ENCODE data around the gene ARRB1. TPM values are rescaled to one million over a fixed set of nuclear protein-coding genes. Genes with fewer than 3 reads are reported as not detected.

Gene ARRB1
- total RNA-seq, 1 donor from 2014 or later, result 13.2 TPM

GRCh38 chr11:75269896-75270295 lies 81.6 kb downstream of the ARRB1 start:
- DNase-seq (ENCODE audit: extremely low spot score, unreplicated experiment), result no peak
- H3K9me3 Mint-ChIP-seq (ENCODE audit: unreplicated experiment), result no peaks in the 10 kb centered on the region

GRCh38 chr11:75269367-75269660 lies 82.1 kb downstream of the ARRB1 start:
- no peaks in the 10 kb centered on the region for H3K27me3 Mint-ChIP-seq (ENCODE audit: unreplicated experiment)
- H3K27ac Mint-ChIP-seq (ENCODE audit: unreplicated experiment), result no peak overlapping the region
- DNase-seq (ENCODE audit: extremely low spot score, unreplicated experiment), result no peak
- H3K4me1 Mint-ChIP-seq (ENCODE audit: unreplicated experiment), result no peaks in the 10 kb centered on the region
- H3K36me3 Mint-ChIP-seq (ENCODE audit: unreplicated experiment), result peaks cover 3% of the 10 kb centered on the region
- no peaks in the 10 kb centered on the region for H3K9me3 Mint-ChIP-seq (ENCODE audit: unreplicated experiment)
- H3K4me3 Mint-ChIP-seq (ENCODE audit: unreplicated experiment), result no peak overlapping the region
- no peak for TF ChIP-seq CTCF (IDR thresholded peaks at IDR 0.05)

More at GRCh38 chr11:75269896-75270295, 81.6 kb downstream of the ARRB1 start:
- Mint-ChIP-seq H3K4me3 (ENCODE audit: unreplicated experiment) (no peak overlapping the region), H3K27ac (ENCODE audit: unreplicated experiment) (no peak overlapping the region), H3K4me1 (ENCODE audit: unreplicated experiment) (no peaks in the 10 kb centered on the region), H3K27me3 (ENCODE audit: unreplicated experiment) (no peaks in the 10 kb centered on the region), H3K36me3 (ENCODE audit: unreplicated experiment) (peaks cover 3% of the 10 kb centered on the region)
- TF ChIP-seq CTCF (IDR thresholded peaks at IDR 0.05), result no peak

- H3K4me1 Mint-ChIP-seq (ENCODE audit: unreplicated experiment), result no peaks in the 10 kb centered on the region
- TF ChIP-seq CTCF (IDR thresholded peaks at IDR 0.05), result no peak
- DNase-seq (ENCODE audit: extremely low spot score, unreplicated experiment), result no peak
- H3K27ac Mint-ChIP-seq (ENCODE audit: unreplicated experiment), result no peak overlapping the region
- H3K36me3 Mint-ChIP-seq (ENCODE audit: unreplicated experiment), result peaks cover 3% of the 10 kb centered on the region
- H3K27me3 Mint-ChIP-seq (ENCODE audit: unreplicated experiment), result no peaks in the 10 kb centered on the region
- H3K9me3 Mint-ChIP-seq (ENCODE audit: unreplicated experiment), result no peaks in the 10 kb centered on the region
- H3K4me3 Mint-ChIP-seq (ENCODE audit: unreplicated experiment), result no peak overlapping the region
Measured at GRCh38 chr11:75268626-75269366, 82.7 kb downstream of the ARRB1 start.

- H3K36me3 Mint-ChIP-seq (ENCODE audit: unreplicated experiment), result peaks cover 3% of the 10 kb centered on the region
- no peaks in the 10 kb centered on the region for H3K27me3 Mint-ChIP-seq (ENCODE audit: unreplicated experiment)
- no peak overlapping the region for H3K4me3 Mint-ChIP-seq (ENCODE audit: unreplicated experiment)
- TF ChIP-seq CTCF (IDR thresholded peaks at IDR 0.05), result no peak
- no peak for DNase-seq (ENCODE audit: extremely low spot score, unreplicated experiment)
- no peaks in the 10 kb centered on the region for H3K9me3 Mint-ChIP-seq (ENCODE audit: unreplicated experiment)
- no peaks in the 10 kb centered on the region for H3K4me1 Mint-ChIP-seq (ENCODE audit: unreplicated experiment)
- no peak overlapping the region for H3K27ac Mint-ChIP-seq (ENCODE audit: unreplicated experiment)
Measured at GRCh38 chr11:75267171-75267970, 84.1 kb downstream of the ARRB1 start.

- no peak for DNase-seq (ENCODE audit: extremely low spot score, unreplicated experiment)
- H3K9me3 Mint-ChIP-seq (ENCODE audit: unreplicated experiment), result no peaks in the 10 kb centered on the region
Measured at GRCh38 chr11:75265851-75266531, 85.5 kb downstream of the ARRB1 start.

More at GRCh38 chr11:75265851-75266531, 85.5 kb downstream of the ARRB1 start:
- Mint-ChIP-seq H3K4me3 (ENCODE audit: unreplicated experiment) (no peak overlapping the region), H3K36me3 (ENCODE audit: unreplicated experiment) (no peaks in the 10 kb centered on the region), H3K27me3 (ENCODE audit: unreplicated experiment) (no peaks in the 10 kb centered on the region), H3K27ac (ENCODE audit: unreplicated experiment) (no peak overlapping the region), H3K4me1 (ENCODE audit: unreplicated experiment) (no peaks in the 10 kb centered on the region)
- no peak for TF ChIP-seq CTCF (IDR thresholded peaks at IDR 0.05)

All from osteocyte (in vitro differentiated cells).